HG03432 (cell line): ENCODE data around the gene TBC1D19.
"Not testable (repeated sequence)": the region's sequence is repeated elsewhere in the genome, so short reads cannot be mapped to it uniquely, and the experiment has no call there.

Experiments used
- ATAC-seq: cut with Tn5 transposase; IDR thresholded peaks from one replicate; pipeline ENCODE4 v1.9.1; 2021; ENCODE audit warnings: mild to moderate bottlenecking, moderate library complexity; ENCODE audit not compliant: unreplicated experiment

Gene TBC1D19

GRCh38 chr4:26594778-26595177 is 10.9 kb downstream of the TBC1D19 start:
- no peak for ATAC-seq

GRCh38 chr4:26596843-26597242 is 13.0 kb downstream of the TBC1D19 start:
- no peak for ATAC-seq

DNA sequence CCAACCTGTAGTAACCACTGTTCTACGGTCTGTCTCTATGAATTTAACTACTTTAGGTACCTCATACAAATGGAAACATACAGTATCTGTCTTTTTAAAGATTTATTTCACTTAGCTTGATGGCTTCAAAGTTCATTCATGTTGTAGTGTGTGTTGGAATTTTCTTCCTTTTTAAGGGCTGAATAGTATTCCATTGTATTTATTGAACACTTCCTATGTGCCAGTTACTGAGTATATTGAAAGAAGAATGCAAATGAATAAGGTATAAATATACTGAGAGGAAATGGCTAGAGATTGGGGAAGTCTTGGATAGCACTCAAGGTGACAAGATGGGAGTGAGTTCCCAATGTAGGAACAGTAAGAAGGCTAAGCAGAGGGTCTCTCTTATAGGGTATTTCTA is 17.3 kb downstream of the TBC1D19 start:
- ATAC-seq: no peak

- ATAC-seq: no peak
Observed at GRCh38 chr4:26607776-26608175, 23.9 kb downstream of the TBC1D19 start.

DNA sequence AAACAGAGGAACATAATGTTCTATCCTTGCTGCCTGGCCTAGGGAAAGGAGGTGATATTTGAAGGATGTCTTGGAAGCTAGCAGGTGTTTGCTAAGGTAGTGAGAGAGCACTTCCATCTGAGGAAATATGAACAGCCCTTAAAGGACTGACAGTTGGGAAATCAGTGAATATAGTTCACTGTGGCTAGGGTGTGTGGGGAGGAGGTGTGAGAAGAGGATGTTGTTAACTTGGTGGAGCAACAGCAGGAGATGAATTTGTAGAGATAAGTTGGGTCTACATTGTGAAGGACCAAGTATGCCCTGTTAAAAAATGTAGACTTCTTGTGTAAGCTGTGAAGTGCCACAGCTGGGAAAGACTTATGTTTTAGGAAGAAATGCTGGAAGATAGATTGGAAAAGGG is 25.5 kb downstream of the TBC1D19 start:
- no peak for ATAC-seq

- ATAC-seq: no peak
Observed at GRCh38 chr4:26609868-26610267, 26.0 kb downstream of the TBC1D19 start.

DNA sequence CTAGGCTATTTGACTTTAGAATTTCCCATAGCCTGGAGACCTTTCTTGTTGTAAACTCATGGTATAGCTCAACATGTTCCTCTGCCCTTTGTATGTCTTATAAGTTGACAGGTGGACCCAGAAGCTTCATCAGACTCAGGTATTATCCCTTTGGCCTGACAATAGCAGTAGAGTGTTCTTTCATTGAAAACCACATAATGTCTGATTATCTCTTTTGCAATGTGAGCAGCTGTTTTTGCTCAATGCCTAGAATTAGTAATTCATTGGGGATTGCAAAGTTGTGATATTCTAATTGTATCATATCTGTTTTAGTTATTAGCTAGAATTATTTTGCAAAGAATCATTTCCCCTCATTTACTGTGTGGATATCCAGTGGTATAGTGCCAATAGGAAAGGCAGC is 27.5 kb downstream of the TBC1D19 start:
- no peak for ATAC-seq

- ATAC-seq: no peak
Observed at GRCh38 chr4:26611885-26612284, 28.0 kb downstream of the TBC1D19 start.

- no peak for ATAC-seq
Observed at GRCh38 chr4:26613237-26613636, 29.4 kb downstream of the TBC1D19 start.

DNA sequence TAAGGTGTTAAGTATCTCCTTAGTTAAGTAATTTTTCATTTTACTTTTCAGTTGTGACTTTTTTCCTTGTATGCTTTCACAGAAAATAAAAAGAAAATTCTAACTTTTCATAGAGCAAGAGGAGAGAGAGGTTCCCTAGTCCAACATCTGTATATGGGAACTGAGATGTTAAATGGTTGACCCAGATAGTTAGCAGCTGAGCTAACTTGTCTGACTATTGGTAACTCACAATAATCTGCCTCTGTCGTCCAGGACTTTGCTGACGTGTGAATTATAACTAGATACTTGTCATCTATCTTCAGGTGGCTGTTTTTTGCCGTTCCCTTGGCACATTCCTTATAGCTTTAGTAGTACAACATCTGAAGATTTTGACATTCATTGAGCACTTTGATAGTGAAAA is 29.9 kb downstream of the TBC1D19 start:
- ATAC-seq: no peak

DNA sequence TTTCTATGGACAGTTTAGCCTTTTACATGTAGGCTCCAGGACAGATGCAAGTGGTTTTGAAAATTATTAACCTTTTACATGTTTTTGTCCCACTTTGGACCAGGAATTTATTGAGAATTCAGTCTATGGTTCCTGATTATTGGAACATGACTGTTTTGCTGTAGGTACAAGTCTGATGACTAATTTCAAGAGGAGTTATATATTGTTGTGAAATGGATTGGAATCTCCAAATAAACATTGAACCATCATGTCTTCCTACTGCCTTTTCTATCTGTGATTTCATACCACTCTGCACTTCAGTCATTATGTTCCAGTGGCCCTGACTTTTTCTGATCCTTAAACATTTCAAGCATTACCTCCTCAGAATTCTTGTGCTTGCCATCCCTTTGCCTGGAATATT is 35.9 kb downstream of the TBC1D19 start:
- ATAC-seq: no peak

GRCh38 chr4:26621366-26621765 is 37.5 kb downstream of the TBC1D19 start:
- no peak for ATAC-seq

- ATAC-seq: no peak
Observed at GRCh38 chr4:26622913-26623312, 39.0 kb downstream of the TBC1D19 start.

GRCh38 chr4:26626658-26627057 is 42.8 kb downstream of the TBC1D19 start:
- not testable (repeated sequence) for ATAC-seq

DNA sequence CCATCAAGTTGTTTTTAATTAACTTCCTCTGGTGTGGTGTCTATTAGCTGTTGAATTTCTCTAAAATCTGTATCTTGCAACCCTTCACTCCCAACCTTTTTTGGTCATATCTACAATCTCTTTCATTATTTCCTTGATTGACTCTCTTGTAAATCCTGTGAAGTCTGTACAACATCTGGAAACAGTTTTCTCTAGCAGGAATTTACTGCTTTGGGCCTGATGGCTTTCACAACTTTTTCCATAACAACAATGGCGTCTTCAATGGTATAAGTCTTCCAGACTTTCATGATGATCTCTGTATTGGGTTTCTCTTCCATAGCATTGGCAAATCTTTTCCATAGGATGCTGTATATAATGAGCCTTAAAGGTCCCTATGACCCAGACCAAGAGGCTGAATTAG is 49.0 kb downstream of the TBC1D19 start:
- no peak for ATAC-seq

- no peak for ATAC-seq
Observed at GRCh38 chr4:26634237-26634636, 50.4 kb downstream of the TBC1D19 start.

DNA sequence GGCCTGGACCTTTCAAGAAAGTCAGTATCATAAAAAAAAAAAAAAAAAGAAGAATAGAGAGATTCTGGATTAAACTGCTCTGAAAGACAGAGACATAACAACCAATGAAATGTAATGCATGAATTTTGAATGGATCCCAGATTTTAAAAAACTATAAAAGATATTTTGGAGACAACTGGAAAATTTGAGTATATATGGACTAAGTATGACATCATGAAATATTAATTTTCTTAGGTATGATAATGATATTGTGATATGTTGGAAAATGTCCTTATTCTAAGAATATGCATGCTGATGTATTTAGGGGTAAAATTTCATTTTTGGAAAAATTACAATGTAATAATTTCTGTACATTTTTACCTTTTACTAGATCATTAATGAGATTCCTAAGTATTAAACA is 52.6 kb downstream of the TBC1D19 start:
- ATAC-seq: no peak

DNA sequence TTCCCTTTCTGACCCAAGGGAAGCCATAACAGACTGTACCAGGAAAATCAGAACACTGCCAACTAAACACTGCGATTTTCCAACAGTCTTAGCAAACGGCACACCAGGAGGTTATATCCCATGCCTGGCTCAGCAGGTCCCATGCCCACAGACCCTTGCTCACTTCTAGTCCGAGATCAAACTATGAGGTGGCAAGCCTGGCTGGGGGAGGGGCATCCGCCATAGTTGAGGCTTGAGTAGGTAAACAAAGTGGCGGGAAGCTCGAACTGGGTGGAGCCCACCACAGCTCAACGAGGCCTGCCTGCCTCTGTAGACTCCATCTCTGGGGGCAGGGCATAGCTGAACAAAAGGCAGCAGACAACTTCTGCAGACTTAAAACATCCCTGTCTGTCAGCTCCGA is 56.8 kb downstream of the TBC1D19 start:
- not testable (repeated sequence) for ATAC-seq

DNA sequence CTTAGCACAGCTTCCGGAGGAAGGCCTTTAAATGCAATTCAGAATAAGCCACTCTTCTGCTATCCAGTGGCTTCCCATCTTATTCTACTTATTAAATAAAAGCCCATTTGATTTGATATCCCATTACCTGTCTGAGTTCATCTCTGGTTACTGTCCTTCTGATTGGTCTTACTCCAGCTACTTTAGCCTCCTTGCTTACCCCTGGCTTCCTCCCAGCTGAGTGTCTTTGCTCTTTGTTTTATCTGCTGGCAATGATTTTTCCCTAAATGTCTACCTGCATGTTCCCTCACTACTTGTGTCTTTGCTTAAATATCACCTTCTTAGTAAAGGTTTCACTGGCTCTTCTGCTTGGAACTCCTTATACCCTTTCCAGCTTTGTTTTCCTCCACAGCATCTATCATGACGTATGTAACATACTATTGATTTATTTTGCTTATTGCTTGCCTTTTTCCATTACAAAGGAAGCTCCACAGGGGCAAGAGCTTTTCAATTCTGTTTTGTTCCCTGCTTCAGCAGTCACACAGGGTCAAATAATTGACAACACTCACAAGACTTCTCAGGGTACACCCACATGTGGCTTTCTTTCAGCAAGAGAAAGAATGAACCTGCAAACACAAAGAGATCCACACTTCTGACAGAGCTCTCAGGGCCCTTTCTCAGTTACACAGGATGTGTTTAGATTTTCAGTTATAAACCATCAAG is 63.8 kb downstream of the TBC1D19 start:
- ATAC-seq: no peak

DNA sequence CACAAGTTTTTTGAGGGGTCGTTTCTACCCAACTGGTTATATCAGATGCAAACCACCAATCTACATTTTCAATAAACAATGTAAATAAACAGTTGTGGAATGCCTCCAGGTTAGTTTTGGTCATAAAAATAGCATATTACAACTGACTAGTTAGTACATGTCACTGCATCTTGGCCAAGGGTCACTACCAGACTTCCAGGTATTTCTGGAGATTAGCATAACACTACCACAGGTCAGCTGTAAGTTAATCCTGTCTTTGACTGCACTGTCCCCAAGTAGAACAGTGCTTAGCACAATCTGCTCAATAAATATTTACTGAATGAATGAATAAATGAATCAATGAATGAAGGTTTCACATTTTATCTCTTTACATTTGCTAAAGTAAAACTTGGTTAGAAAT is 64.4 kb downstream of the TBC1D19 start:
- no peak for ATAC-seq

- ATAC-seq: no peak
Observed at GRCh38 chr4:26660261-26660660, 76.4 kb downstream of the TBC1D19 start.

DNA sequence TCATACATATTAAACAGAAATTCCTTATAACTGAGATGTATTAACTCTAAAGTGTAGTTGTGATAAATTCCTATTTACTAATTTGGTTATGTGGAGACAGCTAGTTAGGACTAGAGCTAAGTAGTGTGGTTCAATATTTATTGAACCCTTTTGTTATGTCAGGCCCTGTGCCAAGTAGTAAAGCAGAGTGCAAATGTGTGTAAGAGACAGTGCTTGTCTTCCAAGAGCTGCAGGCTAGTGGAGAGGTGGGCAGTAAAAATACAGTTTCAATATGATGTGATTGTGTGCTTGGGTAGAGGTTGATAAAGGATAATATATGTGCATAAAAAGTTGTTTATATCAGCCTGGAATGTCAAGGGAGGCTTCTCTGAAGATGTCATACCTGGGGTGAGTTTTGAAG is 80.0 kb downstream of the TBC1D19 start:
- no peak for ATAC-seq

GRCh38 chr4:26670903-26671537 is 87.1 kb downstream of the TBC1D19 start:
- ATAC-seq: no peak
